GM18508 (cell line): ENCODE data around the gene GEMIN7.
"Not testable (repeated sequence)": the region's sequence is repeated elsewhere in the genome, so short reads cannot be mapped to it uniquely, and the experiment has no call there.

Experiments
- ATAC-seq: cut with Tn5 transposase; IDR thresholded peaks from one replicate; pipeline ENCODE4 v1.9.1; 2021; ENCODE audit warnings: moderate number of reproducible peaks; ENCODE audit not compliant: insufficient read depth, unreplicated experiment

The GEMIN7 gene

DNA sequence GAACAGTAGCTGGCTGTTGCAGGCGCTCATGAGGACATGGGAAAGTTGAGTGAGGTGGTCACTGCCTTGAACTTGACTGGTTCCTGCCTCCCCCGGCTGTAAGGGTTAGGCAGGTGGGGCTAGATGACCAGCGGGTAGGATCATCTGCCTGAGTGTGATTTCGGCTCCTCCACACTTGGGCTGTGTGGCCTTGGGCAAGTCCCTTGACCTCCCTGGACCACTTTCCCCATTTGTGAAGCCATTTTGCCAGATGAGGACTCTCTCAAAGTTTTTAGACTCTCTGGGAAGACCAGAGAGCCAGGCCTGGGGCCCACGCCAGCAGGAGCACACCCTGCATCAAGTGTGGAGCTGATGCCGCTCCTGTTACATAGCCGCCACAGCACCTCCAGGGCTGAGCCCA lies 23.4 kb downstream of the GEMIN7 start:
- ATAC-seq = no peak

DNA sequence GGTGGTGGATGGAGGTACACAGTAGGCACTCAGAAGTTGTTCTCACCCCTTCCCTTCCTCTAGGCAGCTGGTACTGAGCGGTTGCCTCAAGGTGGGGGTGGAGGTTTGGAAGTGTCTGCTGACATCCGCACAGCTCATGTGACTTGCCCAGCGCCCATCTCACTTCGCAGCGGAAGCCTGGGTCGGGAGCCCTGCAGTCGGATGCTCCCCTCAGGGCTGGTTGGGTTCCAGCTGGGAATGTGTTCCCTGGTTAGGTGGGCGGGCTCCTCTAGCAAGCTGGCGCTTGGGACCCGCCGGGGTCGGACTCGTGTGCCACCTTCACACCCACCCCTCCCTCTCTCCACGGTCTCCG lies 24.1 kb downstream of the GEMIN7 start:
- ATAC-seq = no peak

DNA sequence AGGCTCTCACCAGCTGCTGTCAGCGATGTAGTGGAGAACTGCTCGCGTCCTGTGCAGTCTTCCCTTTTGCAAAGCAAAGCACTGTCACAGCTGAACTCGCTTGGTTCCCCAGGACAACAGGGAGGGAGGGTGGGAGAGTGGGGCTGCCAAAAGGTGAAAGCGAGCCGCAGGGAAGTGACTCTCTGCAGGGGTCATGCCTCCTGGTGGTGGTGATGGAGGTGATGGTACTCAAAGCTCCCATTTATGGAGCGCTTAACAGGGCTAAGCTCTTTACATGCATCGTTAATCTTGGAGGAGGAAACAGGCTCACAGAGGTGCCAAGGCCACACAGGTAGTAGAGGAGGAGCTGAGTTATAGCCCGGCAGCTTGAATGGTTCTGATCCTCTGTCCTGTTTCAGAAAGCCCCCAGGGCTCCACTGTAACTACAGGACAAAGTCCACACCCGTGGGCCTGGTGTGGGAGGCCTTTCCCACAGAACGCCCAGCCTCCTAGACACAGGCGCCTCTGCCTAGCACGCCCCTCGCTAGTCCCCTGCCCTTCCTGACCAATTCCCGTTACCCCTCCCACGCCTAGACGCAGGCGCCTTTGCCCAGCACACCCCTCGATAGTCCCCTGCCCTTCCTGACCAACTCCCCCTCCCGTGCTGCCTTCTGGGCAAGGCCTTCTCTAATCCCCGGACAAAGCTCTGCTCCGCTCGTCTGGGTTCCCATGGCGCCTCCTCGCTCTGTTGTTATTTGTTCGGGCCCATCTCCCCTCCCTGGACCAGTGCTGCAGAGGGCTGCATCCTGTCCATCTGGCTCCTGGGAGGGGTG lies 24.7 kb downstream of the GEMIN7 start:
- no peak for ATAC-seq

DNA sequence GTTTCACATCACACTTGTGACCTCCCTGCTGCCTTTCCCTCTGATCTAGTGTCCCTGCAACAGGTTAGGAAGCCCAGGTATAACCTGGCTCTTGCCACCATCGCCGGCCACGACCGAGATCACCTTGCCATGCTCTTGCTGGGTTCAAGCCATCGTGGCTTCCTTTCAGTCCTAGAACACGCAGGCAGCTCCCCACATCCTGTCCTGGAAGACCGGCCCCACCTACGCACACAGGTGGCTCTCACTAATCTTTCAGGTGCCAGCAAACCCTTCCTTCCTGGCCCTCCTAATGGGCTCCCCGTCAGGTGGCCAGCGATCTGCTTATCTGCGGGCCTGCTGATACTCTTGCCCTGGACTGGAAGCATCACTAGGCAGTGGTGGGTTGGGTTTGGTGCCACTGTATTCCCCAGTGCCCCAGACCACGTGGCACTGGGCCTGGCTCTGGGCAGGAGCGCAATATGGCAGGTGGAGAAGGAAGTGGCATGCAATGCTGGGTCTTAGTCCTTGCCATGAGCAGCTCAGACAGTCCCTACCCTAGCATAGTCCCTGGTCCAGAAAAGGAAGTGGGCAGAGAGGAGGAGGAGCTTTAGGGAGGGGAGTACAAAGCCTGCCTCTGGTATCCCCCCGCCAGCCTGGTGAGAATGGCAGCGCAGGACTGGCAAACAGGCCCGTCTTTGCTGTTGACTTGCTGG lies 25.7 kb downstream of the GEMIN7 start:
- no peak for ATAC-seq

DNA sequence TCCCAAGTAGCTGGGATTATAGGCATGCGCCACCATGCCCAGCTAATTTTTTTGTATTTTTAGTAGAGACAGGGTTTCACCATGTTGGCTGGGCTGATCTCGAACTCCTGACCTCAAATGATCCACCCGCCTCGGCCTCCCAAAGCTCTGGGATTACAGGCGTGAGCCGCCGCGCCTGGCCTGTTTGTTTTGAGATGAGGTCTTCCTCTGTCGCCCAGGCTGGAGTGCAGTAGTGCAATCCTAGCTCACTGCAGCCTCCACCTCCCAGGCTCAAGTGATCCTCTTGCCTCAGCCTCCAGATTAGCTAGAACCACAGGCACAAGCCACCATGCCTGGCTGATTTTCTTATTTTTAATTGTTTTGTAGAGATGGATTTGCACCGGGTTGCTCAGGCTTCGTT lies 27.3 kb downstream of the GEMIN7 start:
- not testable (repeated sequence) for ATAC-seq

DNA sequence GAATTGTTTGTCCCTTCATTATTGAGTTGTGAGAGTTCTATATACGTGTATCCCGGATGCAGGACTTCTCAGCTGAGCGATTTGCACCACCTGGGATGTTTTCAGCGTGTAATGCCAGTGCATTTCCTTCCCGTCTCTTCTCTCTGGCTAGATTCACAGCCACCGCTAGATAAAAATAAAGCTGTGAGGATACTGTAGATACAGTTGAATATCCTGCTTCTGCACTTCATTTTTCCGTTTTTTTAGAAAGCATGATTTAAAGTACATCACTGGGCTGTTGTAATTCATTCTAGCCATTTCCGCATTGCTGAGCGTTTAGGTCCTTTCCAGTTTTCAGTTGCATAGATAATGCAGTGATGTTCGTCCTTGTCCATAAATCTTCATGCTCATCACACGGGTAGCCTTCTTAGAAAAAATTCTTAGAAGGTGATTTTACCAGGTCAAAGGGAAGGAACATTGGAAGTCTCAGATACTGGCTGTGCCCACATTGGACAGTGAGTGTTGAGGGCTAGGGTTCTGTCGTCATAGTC lies 28.6 kb downstream of the GEMIN7 start:
- no peak for ATAC-seq

DNA sequence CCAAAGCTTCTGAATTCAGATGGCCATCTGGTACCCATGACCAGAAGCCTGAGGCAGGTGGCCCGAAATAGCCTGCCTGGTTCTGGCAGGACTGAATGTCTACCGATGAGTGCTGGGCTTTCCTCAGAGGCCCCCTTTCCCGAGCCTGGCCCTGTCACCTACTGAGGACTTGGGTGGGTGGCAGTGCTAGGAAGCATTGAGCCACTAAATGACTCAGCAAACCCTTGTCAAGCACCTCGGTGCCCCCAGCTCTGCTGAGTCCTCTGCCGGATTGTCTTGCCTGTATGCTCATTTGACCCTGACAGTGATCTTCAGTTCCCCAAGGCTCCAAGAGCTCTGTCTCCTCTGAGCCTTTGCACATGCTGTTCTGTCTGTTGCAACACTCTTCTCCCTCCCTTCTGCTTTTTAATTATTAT lies 31.8 kb downstream of the GEMIN7 start:
- no peak for ATAC-seq

DNA sequence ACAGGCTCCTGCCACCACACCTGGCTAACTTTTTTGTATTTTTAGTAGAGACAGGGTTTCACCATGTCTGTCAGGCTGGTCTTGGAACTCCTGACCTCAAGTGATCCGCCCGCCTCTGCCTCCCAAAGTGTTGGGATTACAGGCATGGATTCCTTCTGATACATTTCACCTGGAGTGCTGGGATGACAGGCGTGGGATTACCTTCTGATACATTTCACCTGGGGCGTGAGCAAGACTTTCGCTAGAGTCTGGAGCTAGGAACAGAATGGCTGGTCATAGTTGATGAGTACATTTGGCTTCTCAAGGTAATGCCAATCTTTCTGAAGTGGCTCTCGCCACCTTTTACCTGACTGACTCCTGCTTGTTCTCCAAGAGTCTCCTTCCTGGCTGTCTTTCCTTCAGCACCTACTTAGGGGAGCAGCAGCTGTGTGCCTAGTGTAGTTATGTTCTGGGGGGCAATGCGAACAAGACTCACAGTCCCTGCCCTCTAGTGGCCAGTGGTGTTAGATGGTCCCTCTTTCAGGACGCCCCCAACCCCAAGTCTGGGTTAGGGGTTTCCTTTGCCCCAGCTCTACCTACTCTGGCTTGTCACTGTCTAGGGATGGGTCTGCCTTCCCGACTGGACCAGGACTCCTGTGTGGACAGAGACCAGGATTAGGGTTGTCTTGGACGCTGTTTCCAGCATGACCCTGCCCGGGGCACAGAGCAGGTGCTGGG lies 33.2 kb downstream of the GEMIN7 start:
- ATAC-seq = no peak

DNA sequence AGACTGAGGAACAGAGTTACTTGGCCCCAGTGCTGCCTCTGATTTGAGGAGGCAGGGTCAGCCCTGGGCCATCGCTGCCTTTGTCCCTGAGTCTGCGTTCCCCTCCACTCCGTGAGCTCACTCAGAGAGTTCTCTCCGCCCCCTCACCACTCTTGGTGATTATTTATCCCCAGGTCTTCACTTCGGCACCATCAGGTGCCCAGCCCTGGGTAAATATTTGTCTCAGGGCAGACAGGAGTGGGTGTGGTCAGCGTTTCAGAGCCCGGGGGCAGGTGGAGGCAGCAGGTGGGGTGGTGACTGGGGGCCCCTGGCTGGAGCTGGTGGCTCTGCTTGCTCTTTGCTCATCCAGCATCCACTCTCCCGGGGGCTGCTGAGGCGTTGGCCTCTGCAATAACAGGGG lies 34.6 kb downstream of the GEMIN7 start:
- no peak for ATAC-seq

DNA sequence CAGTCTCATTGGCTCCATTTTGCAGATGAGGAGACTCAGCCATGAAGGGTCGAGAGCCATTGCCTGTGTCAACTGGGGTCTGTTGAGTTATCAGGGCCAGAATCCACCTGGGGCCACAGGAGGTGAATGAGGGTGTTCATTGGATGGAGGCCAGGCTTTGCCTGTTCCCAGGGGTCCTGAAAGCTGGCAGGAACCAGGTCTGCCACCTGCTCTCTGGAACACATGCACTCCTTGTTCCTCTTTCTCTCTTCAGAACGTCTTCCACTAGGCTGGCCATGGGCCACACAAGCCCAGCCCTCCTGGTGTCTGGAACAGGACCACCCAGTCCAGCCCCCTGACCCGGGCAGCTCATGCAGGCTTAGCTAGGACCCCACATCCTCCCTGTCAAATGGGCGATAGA lies 35.1 kb downstream of the GEMIN7 start:
- ATAC-seq = no peak

DNA sequence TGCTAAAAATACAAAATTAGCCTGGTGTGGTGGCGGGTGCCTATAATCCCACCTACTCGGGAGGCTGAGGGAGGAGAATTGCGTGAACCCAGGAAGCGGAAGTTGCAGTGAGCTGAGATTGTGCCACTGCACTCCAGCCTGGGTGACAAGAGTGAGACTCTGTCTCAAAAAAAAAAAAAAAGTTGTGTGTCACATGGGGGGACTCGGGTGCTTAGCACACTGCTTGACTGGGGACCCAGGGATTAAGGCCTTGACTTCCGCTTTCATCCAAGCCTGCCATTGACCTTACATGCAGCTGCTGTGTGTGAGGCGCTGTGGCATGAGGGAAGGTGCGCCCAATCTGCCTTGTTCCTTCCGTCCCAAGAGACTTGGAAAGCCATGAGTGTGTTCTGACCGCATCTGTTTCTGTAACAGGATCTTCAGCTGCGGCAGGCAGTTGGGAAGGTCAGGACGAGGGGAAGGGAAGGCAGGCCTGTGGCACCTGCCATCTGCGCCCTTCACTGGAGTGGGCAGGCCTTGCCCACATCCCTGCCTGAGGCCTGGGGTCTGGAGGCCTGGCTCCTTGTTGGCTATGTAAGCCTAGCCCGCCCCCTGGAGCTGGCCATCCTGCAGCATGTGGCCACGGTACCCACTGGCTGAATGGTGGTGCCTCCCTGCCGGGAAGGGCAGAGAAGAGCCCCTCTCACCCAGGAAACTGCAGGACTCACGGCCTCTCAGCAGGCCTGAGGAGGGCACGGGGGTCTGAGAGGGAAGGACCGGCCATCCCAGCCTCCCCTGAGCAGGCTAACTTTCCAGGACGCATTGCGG lies 37.0 kb downstream of the GEMIN7 start:
- ATAC-seq = no peak

DNA sequence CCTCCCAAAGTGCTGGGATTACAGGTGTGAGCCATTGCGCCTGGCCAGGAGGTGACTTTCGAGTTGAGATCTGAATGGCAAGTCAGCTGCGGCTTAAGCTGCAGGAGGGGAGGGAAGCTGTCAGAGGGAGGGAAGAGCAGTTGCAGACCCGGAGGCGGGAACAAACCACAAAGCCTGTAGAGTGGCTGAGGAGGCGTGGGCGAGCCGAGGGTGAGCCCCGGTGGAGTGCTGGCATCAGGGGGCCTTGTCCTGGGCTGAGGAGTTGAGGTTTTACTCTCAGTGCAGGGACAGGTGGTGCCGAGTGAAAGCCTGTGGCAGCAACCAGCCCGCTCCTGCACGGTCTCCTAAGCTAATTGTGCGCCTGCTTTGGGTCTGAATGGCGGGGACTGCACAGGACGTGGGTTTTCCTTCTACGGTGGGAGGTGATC lies 38.1 kb downstream of the GEMIN7 start:
- no peak for ATAC-seq

DNA sequence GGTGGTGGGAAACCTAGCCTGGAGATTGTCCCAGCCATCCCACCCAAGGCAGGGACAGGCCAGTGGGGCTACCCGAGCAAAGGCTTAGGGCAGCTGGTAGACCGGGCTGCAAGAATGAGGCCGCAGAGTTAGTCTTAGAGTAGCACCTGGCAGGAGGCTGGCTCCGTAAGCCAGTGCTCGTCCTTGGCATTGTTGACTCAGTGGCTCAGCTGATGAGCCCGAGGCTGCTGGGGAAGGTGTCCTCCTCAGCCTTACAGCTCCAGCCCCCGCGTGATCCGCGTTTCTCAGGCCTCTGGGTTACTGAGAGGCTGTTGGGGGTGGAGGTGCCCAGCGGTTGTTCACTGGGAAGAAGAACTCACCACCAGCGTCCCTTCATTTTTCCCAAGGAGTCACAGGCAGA lies 38.6 kb downstream of the GEMIN7 start:
- ATAC-seq = no peak

DNA sequence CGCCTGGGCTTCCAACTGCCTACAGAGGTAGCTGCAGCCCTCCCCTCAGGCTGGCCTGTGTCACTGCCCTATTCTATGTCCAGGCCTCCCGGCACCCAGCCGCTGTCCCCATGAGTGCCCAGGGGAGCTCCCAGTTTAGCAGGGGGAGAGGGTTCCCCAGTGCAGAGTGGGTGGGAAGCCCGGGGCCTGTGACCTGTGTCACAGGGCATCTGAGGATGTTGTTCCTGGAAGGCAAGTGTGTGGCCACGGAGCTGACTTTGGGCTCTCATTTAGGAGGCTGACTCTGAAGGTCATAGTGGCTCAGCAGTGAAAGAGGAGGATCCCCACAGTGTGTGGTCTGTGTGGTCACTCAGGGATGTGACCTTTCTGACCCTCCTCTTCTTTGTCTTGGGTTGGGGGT lies 39.0 kb downstream of the GEMIN7 start:
- no peak for ATAC-seq

DNA sequence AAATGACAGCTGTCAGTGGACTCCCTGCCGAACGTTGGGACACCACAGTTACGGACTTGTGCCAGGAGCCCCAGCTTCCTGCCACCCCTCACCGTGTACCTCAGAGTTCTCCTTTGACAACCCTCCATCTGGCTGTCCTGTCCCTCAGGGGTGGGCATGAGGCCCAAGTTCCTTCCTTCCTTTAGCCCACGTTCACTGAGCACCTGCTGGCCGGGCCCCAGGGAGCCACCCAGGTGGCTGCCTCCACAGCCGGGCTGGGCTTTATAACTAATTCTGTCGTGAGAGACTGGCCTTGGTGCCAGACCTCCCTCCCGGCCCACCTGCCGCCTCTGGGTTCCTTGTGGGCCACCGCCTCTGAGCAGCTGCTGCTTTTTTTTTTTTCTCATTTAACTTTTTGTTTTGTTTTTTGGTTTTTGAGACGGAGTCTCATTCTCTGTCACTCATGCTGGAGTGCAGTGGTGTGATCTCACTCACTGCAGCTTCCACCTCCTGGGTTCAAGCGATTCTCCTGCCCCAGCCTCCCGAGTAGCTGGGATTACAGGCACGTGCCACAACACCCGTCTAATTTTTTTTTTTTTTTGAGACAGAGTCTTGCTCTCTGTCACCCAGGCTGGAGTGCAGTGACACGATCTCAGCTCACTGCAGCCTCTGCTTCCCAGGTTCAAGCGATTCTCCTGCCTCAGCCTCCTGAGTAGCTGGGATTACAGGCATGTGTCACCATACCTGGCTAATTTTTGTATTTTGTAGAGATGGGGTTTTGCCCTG lies 39.7 kb downstream of the GEMIN7 start:
- not testable (repeated sequence) for ATAC-seq

DNA sequence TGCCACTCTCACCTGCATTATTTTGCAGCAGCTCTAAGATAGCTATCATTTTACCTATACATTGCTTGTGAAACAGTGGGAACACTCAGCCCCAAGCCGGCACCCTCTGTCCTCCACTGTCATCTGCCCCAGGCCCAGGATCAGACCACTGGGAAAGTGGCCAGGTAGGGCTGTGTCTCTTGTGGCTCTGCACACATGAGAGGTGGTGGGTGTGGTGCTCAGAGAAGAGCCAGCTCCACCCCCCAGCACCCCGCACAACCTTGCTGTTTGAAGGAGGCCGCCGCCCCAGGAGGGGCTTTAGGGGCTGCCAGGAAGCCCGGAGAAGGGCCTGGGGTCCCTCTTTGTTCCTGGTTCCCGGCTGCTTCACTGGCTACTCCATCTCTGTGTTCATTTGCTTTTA lies 40.5 kb downstream of the GEMIN7 start:
- no peak for ATAC-seq

DNA sequence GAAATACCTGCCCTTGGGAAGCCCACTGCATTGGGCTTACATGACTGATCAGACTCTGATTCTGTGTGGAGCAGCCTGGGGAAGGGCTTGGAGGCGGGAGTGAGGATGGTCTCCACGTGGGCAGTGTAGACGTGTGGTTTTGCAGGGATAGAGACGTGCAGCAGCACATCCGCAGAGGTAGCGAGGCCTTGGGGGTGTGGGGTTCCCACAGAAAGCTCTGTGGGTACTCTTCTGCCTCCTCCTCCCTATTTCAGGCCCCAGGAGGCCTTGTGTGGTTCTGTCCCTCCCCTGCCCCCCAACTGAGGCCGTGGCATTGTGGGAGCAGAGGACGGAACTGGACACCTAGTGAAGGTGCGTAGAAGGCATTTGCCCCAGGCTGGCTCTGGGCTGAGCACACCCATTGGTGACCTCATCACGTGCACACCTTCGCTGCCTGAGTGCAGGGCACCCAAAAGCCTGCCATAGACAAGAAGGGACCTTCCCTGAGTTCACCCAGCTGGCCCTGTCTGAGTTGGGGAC lies 42.8 kb downstream of the GEMIN7 start:
- ATAC-seq = no peak

DNA sequence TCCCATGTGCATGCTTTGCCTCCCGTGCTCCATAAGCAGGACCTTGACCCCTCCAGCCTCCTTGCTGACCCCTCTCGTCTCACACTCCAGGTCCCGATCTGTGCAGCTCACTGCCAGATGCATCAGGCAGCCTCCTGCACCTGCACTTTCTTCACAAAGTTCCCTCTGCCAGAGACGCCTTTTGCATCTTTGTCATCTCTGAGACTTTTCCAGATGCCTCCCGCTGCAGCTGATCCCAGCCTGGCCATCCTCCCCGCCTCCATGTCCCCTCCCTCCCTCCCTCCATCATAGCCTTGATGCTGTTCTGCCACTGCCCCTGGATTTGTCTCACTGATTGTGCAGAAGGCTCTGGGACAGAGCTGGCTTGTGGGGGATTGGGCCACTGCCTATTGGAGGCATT lies 43.8 kb downstream of the GEMIN7 start:
- no peak for ATAC-seq

DNA sequence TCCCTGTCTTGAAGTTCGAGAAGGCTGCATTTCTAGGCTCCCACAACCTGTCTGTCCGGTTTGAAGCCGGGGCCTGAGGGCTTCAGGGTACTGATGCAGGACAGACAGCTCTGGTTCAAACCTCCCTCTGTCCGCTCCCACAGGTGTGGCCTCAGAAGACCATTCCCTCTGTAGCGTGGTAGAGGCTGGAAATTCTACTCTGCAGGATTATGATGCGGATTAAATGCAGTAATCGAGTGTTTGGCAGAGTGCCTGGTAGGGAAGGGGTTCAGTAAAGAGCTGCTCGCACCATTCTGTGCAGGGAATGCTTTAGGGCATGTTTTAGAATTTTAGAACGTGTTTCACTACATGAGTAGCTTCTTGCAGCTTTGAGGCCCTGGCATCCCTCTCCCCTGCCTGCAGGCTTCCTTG lies 44.4 kb downstream of the GEMIN7 start:
- no peak for ATAC-seq
